Kidney epithelial cell (primary cell): ENCODE results near the gene MIOS. TPM values are rescaled to one million over a fixed set of nuclear protein-coding genes. Genes with fewer than 3 reads are reported as not detected.

Source experiments
- DNase-seq: peaks from one replicate; pipeline ENCODE4 v3.0.0-alpha.2; 2010; ENCODE audit warnings: low read depth
- H3K27me3 ChIP-seq: 2 replicates; pipeline ENCODE4 v1.6.0; 2011; ENCODE audit warnings: low read length; ENCODE audit not compliant: control insufficient read depth, insufficient read depth
- H3K36me3 ChIP-seq: 2 replicates; pipeline ENCODE4 v1.5.1; 2011; ENCODE audit warnings: low read length; ENCODE audit not compliant: control insufficient read depth, insufficient read depth
- H3K4me3 ChIP-seq: 2 replicates; pipeline ENCODE4 v1.5.1; 2011; ENCODE audit warnings: low read depth, mild to moderate bottlenecking, control low read depth, low read length
- total RNA-seq: library from RNA; depleted of rRNA; stranded (reverse); fragments of >200 nt; gene quantifications from 2 replicates; pipeline ENCODE4 v1.2.3, GENCODE V29; 2015
- TF ChIP-seq, protein P1 (sequence below): IDR thresholded peaks from 2 replicates; pipeline ENCODE4 v1.5.1; 2011; ENCODE audit warnings: mild to moderate bottlenecking, moderate library complexity, low read length, control low read depth, inconsistent platforms; ENCODE audit not compliant: insufficient read depth, poor library complexity, severe bottlenecking

The MIOS gene
- total RNA-seq, 1 donor from 2014 or later, result 41.9 TPM

- H3K27me3 ChIP-seq, result no peaks in the 10 kb centered on the region
- no peak overlapping the region for H3K4me3 ChIP-seq
- no peak for DNase-seq
- no peaks in the 10 kb centered on the region for H3K36me3 ChIP-seq
- TF ChIP-seq, protein P1, sequence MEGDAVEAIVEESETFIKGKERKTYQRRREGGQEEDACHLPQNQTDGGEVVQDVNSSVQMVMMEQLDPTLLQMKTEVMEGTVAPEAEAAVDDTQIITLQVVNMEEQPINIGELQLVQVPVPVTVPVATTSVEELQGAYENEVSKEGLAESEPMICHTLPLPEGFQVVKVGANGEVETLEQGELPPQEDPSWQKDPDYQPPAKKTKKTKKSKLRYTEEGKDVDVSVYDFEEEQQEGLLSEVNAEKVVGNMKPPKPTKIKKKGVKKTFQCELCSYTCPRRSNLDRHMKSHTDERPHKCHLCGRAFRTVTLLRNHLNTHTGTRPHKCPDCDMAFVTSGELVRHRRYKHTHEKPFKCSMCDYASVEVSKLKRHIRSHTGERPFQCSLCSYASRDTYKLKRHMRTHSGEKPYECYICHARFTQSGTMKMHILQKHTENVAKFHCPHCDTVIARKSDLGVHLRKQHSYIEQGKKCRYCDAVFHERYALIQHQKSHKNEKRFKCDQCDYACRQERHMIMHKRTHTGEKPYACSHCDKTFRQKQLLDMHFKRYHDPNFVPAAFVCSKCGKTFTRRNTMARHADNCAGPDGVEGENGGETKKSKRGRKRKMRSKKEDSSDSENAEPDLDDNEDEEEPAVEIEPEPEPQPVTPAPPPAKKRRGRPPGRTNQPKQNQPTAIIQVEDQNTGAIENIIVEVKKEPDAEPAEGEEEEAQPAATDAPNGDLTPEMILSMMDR, result no peak
Observed at GRCh38 chr7:7614018-7614741, 47.5 kb downstream of the MIOS start.

DNA sequence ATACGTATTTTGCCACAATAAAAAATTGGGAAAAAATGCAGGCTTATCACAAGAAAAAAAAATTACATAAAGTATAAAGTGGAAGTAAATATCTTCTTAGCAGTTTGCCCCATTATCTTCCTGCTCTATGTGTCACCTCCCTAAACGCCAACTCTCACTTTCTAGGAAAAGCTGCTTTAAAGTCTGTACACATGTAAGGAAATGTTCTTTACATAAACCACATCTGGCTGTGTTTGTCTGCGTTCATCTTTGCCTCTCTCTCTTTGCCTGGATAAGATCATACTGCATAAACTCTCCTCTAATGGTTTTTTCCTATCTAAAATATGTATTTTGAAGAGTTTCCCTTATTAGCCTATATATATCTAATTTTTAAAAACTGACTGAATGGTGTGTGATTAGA lies 50.9 kb downstream of the MIOS start:
- TF ChIP-seq, protein P1, result no peak
- no peak for DNase-seq
- Histone ChIP-seq H3K27me3 (no peaks in the 10 kb centered on the region), H3K36me3 (no peaks in the 10 kb centered on the region), H3K4me3 (no peak overlapping the region)

GRCh38 chr7:7618410-7618809 lies 51.7 kb downstream of the MIOS start:
- Histone ChIP-seq H3K4me3 (no peak overlapping the region), H3K36me3 (no peaks in the 10 kb centered on the region), H3K27me3 (no peaks in the 10 kb centered on the region)
- TF ChIP-seq, protein P1, result no peak
- no peak for DNase-seq

DNA sequence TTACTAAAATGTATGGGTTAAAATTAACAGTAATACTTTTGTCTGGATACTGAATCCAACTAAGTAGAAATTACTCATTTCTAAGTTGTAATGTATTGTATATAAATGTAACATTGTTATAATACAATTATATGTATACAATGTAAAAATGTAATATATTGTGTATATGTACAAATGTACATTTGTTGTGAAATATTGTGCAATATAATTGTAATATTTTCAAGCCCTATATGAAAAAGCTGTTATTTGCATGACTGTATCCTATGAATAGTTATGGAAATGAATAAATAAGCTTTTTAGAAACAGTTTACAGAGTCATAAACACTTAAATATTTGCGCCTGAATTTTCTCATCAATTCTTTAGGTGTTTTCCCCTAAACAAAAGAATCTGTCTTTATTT lies 53.6 kb downstream of the MIOS start:
- Histone ChIP-seq H3K27me3 (no peaks in the 10 kb centered on the region), H3K4me3 (no peak overlapping the region), H3K36me3 (no peaks in the 10 kb centered on the region)
- DNase-seq, result no peak
- TF ChIP-seq, protein P1, result no peak

DNA sequence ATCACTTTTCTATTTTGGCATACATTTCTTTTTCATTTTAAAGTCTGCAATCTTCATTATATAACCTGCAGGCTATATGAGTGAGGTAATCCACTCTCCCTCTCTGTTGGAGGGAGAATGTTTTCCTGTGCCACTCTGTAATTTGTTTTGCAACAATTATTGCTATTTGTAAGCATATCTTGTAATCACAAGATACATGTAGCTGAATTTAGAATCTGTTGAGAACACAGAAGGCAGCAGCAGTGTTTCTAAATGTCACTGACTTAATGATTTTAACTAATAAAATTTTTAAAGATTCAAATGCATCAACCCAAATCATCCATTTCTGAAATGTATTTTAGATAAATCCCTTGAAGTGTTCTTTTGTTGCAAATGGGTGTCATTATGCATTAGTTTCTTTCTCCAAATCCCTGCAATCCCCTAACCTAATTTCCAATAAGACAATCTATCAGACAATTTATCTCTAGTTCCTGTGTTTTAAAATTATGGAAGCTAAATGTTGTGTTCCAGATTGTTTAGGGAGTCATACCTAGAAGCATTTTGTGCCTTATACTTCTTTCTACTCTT lies 54.0 kb downstream of the MIOS start:
- H3K27me3 ChIP-seq, result no peaks in the 10 kb centered on the region

More for the DNA sequence above, 54.0 kb downstream of the MIOS start:
- TF ChIP-seq, protein P1, result no peak
- no peaks in the 10 kb centered on the region for H3K36me3 ChIP-seq
- H3K4me3 ChIP-seq, result no peak overlapping the region
- no peak for DNase-seq
